Effector CD8-positive, alpha-beta T cell (primary cell): ENCODE data around the gene CD1E.
"Not testable (repeated sequence)": the region's sequence is repeated elsewhere in the genome, so short reads cannot be mapped to it uniquely, and the experiment has no call there.

Experiments
- DNase-seq: peaks from one replicate; lab custom pipeline; 2025; lab: John Stamatoyannopoulos, UW

The CD1E gene

DNA sequence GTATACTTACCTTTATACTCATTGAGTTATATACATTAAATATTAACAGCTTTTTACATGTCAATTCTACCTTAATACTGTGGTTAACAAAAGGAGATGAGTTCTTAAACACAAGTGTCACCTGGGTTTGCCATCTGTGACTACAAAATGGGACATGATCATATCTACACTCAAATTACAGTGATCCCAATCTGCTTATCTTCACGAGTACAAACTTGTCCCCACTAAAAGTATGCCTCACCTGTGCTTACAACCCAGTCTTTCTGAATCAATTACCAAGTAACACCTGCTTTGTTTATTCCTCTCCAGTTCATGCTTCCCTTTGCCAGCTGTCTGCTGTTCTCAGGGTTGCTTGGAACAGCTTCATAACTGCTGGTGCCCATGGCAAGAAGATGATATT lies 8.8 kb downstream of the CD1E start:
- DNase-seq, result no peak

GRCh38 chr1:158362941-158363340 lies 9.2 kb downstream of the CD1E start:
- DNase-seq, result no peak

DNA sequence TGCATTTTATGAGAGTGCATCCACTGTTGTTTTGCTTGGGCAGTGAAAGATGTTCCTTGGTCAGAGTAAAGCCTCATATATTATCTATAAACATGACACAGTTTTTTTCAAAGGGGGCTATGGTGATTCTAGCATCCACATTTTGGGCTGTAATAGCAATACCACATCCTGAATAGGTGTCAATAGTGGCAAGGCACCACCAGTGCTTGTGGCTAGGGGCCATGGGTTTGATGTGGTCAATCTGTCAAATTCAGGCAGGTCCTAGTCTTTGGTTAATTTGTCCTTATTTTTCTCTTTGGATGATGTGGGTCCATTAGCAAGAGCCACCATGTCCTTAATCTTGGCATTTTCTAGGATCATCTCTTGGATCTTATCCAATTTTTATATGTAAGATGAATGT lies 13.1 kb downstream of the CD1E start:
- no peak for DNase-seq

DNA sequence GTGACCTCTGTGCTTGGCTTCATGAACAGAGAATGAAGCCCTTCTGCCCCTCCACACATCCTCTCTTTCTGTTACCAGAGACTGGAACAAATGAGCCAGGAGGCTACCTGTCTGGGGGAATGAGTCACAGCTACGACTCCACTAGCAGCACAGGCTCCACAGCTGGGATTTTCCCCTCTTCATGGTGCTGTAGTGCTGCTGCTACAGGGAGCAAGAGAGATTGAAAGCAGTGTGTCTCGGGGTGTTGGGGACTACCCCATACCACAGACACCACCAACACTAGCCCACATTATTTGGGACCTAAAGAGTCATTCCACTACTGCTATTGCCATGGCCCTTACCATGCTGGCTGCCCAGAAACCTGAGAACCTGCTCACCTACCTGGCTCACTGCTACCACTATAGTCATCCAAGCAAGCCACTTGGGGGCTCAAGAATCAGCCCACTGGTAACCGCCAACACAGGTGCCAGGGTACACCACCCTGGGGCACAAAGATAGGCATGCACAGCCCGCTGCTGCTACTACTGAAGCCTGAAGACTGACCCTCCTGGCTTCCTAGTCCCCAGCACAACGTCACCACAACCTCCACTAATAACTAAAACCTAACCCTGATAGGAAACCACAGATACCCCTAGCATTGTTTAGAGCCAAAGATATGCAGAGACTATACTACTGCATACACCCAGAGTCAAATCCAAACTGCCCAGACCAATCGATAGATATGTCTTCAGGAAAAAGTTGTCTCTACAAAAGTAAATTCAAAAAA lies 17.7 kb downstream of the CD1E start:
- DNase-seq, result no peak

GRCh38 chr1:158374101-158374500 lies 20.4 kb downstream of the CD1E start:
- not testable (repeated sequence) for DNase-seq

GRCh38 chr1:158374860-158375259 lies 21.2 kb downstream of the CD1E start:
- DNase-seq, result no peak

- no peak for DNase-seq
Measured at GRCh38 chr1:158390331-158390730, 36.6 kb downstream of the CD1E start.

GRCh38 chr1:158391099-158391498 lies 37.4 kb downstream of the CD1E start:
- no peak for DNase-seq

DNA sequence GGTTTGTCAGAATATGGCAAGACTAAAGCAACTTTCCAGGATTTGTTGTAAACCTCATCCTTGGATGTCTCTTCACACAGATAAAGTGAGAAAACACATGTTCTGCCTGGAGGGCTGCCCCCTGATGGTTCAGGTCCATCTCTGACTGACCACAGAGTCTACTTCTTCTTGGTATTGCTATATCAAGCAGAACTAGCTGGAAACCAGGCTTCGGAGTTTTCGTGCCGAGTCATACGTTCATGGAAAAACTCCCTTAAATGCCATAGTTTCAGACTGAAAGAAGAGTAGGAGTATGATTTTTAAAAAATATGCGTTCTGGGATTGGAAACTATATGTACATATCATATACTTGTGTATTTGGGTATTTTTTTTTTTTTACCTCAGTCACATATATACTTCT lies 39.8 kb downstream of the CD1E start:
- DNase-seq, result no peak

DNA sequence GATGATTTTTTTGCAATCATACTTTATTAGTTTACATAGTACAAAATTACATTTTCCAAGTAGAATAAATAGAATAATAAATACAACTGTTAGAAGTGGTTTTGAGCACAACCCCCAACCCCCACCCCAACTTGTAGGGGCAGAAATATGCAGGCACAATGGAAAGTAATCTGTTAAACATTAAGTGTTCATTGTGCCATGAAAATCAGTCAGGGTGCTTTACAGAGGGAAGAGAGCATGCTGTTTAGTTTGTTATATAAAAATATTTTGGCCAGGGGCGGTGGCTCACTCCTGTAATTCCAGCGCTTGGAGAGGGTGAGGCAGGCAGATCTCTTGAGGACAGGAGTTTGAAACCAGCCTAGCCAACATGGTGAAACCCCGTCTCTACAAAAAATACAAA lies 43.0 kb downstream of the CD1E start:
- DNase-seq, result no peak

GRCh38 chr1:158398818-158399514 lies 45.3 kb downstream of the CD1E start, which contains the start of gene OR10T2:
TSS of gene OR10T2 (minus strand) at chr1:158399466. CDS start at chr1:158399466, 0 bp downstream.
- no peak for DNase-seq

GRCh38 chr1:158400871-158401270 lies 47.2 kb downstream of the CD1E start:
- DNase-seq, result no peak

- no peak for DNase-seq
Measured at GRCh38 chr1:158407092-158407491, 53.4 kb downstream of the CD1E start.
